ES-I3 (cell line): ENCODE measurements around the gene TNFRSF25.

ENCODE experiments used
- H3K36me3 ChIP-seq: 2 replicates; pipeline ENCODE4 v1.6.1; 2013; ENCODE audit warnings: mild to moderate bottlenecking, low read length, control low read depth, moderate library complexity; ENCODE audit not compliant: insufficient read depth
- H3K4me1 ChIP-seq: 2 replicates; pipeline ENCODE4 v1.6.1; 2013; ENCODE audit warnings: mild to moderate bottlenecking, control low read depth, low read length; ENCODE audit not compliant: insufficient read depth
- H3K9ac ChIP-seq: 2 replicates; pipeline ENCODE4 v1.6.1; 2013; ENCODE audit warnings: low read depth, mild to moderate bottlenecking, low read length, moderate library complexity
- H3K9me3 ChIP-seq: 2 replicates; pipeline ENCODE4 v1.6.1; 2013; ENCODE audit warnings: mild to moderate bottlenecking, low read length, moderate library complexity; ENCODE audit not compliant: control insufficient read depth, insufficient read depth

The TNFRSF25 gene

GRCh38 chr1:6466023-6466422 is at the start of gene TNFRSF25:
TNFRSF25 (minus strand) TSS chr1:6466173; CDS start chr1:6466107, 66 bp downstream.
- Histone ChIP-seq H3K4me1 (no peaks in the 10 kb centered on the region), H3K9me3 (no peaks in the 10 kb centered on the region), H3K9ac (peak within 1 kb of the TSS; percentile 39; the same call in 1 of the 2 replicates), H3K36me3 (no peaks in the 10 kb centered on the region; the same call in 1 of the 2 replicates)

GRCh38 chr1:6515771-6516170 is 49.8 kb upstream of the TNFRSF25 start:
- Histone ChIP-seq H3K9ac (no peak overlapping the region), H3K36me3 (no peaks in the 10 kb centered on the region), H3K4me1 (peaks cover 20% of the 10 kb centered on the region), H3K9me3 (no peaks in the 10 kb centered on the region)

- Histone ChIP-seq H3K9ac (no peak overlapping the region), H3K4me1 (peaks cover 4% of the 10 kb centered on the region; the same call in 1 of the 2 replicates), H3K9me3 (no peaks in the 10 kb centered on the region), H3K36me3 (no peaks in the 10 kb centered on the region)
Measured at GRCh38 chr1:6513320-6513801, 47.4 kb upstream of the TNFRSF25 start.

GRCh38 chr1:6512908-6513280 is 46.9 kb upstream of the TNFRSF25 start:
- Histone ChIP-seq H3K36me3 (no peaks in the 10 kb centered on the region), H3K4me1 (peaks cover 4% of the 10 kb centered on the region; the same call in 1 of the 2 replicates), H3K9ac (no peak overlapping the region), H3K9me3 (no peaks in the 10 kb centered on the region)

GRCh38 chr1:6512245-6512907 is 46.4 kb upstream of the TNFRSF25 start:
- no peaks in the 10 kb centered on the region for H3K9me3 ChIP-seq
- H3K9ac ChIP-seq, result no peak overlapping the region
- H3K36me3 ChIP-seq, result no peaks in the 10 kb centered on the region
- H3K4me1 ChIP-seq, result peaks cover 2% of the 10 kb centered on the region; the same call in 1 of the 2 replicates

GRCh38 chr1:6511561-6512244 is 45.7 kb upstream of the TNFRSF25 start:
- no peaks in the 10 kb centered on the region; the same call in 1 of the 2 replicates for H3K4me1 ChIP-seq
- H3K36me3 ChIP-seq, result no peaks in the 10 kb centered on the region
- H3K9me3 ChIP-seq, result no peaks in the 10 kb centered on the region
- H3K9ac ChIP-seq, result no peak overlapping the region

- no peaks in the 10 kb centered on the region for H3K9me3 ChIP-seq
- no peak overlapping the region for H3K9ac ChIP-seq
- H3K4me1 ChIP-seq, result no peaks in the 10 kb centered on the region; the same call in 1 of the 2 replicates
Measured at GRCh38 chr1:6511056-6511455, 45.1 kb upstream of the TNFRSF25 start.

GRCh38 chr1:6510493-6510892 is 44.5 kb upstream of the TNFRSF25 start:
- no peak overlapping the region for H3K9ac ChIP-seq
- no peaks in the 10 kb centered on the region for H3K36me3 ChIP-seq
- no peaks in the 10 kb centered on the region for H3K9me3 ChIP-seq
- H3K4me1 ChIP-seq, result no peaks in the 10 kb centered on the region; the same call in 1 of the 2 replicates

More at GRCh38 chr1:6511056-6511455, 45.1 kb upstream of the TNFRSF25 start:
- no peaks in the 10 kb centered on the region for H3K36me3 ChIP-seq

- H3K4me1 ChIP-seq, result no peaks in the 10 kb centered on the region; the same call in 1 of the 2 replicates
- H3K9ac ChIP-seq, result no peak overlapping the region
- H3K9me3 ChIP-seq, result no peaks in the 10 kb centered on the region
Measured at GRCh38 chr1:6509919-6510291, 43.9 kb upstream of the TNFRSF25 start.

GRCh38 chr1:6509220-6509918 is 43.4 kb upstream of the TNFRSF25 start:
- H3K9ac ChIP-seq, result no peak overlapping the region
- H3K36me3 ChIP-seq, result no peaks in the 10 kb centered on the region
- H3K4me1 ChIP-seq, result no peaks in the 10 kb centered on the region; the same call in 1 of the 2 replicates
- H3K9me3 ChIP-seq, result no peaks in the 10 kb centered on the region

More at GRCh38 chr1:6509919-6510291, 43.9 kb upstream of the TNFRSF25 start:
- H3K36me3 ChIP-seq, result no peaks in the 10 kb centered on the region

GRCh38 chr1:6508816-6509189 is 42.8 kb upstream of the TNFRSF25 start:
- Histone ChIP-seq H3K9me3 (no peaks in the 10 kb centered on the region), H3K9ac (no peak overlapping the region), H3K4me1 (no peaks in the 10 kb centered on the region; the same call in 1 of the 2 replicates), H3K36me3 (no peaks in the 10 kb centered on the region)

- no peaks in the 10 kb centered on the region for H3K36me3 ChIP-seq
- no peaks in the 10 kb centered on the region for H3K9me3 ChIP-seq
- H3K4me1 ChIP-seq, result no peaks in the 10 kb centered on the region; the same call in 1 of the 2 replicates
- no peak overlapping the region for H3K9ac ChIP-seq
Measured at GRCh38 chr1:6508154-6508815, 42.3 kb upstream of the TNFRSF25 start.

- Histone ChIP-seq H3K36me3 (no peaks in the 10 kb centered on the region), H3K9me3 (no peaks in the 10 kb centered on the region), H3K4me1 (no peaks in the 10 kb centered on the region; the same call in 1 of the 2 replicates), H3K9ac (no peak overlapping the region)
Measured at GRCh38 chr1:6507461-6507911, 41.5 kb upstream of the TNFRSF25 start.

- H3K9me3 ChIP-seq, result no peaks in the 10 kb centered on the region
- H3K4me1 ChIP-seq, result no peaks in the 10 kb centered on the region; the same call in 1 of the 2 replicates
- H3K9ac ChIP-seq, result no peak overlapping the region
- no peaks in the 10 kb centered on the region for H3K36me3 ChIP-seq
Measured at GRCh38 chr1:6507037-6507428, 41.1 kb upstream of the TNFRSF25 start.
